SK-N-SH treated with all-trans-retinoic acid at 6 μM for 48 hours (cell line): Measurements from ENCODE around the gene ITLN2.

ENCODE experiments used
- ATAC-seq: fragments of 200-7000 bp; cut with Tn5 transposase; 3 replicates; pipeline ENCODE4 v1.9.1; 2020; ENCODE audit warnings: mild to moderate bottlenecking, moderate library complexity
- ARNTL ChIP-seq: fragments of 450-650 bp; formaldehyde crosslinking; IDR thresholded peaks from 2 replicates; pipeline ENCODE4 v1.5.0; 2020; ENCODE audit warnings: low read depth, mild to moderate bottlenecking, moderate library complexity, borderline replicate concordance
- BACH2 ChIP-seq: fragments of 250-450 bp; sonication (Bioruptor Pico); IDR thresholded peaks from 2 replicates; pipeline ENCODE4 v1.9.0; 2021; ENCODE audit warnings: mild to moderate bottlenecking, borderline replicate concordance
- CREB5 ChIP-seq: fragments of 250-450 bp; sonication (Bioruptor Pico); IDR thresholded peaks from 2 replicates; pipeline ENCODE4 v1.5.1; 2020; ENCODE audit warnings: low read depth, mild to moderate bottlenecking, moderate library complexity
- CSDC2 ChIP-seq: fragments of 250-450 bp; sonication (Bioruptor Pico); IDR thresholded peaks from 2 replicates; pipeline ENCODE4 v1.5.0; 2020; ENCODE audit warnings: mild to moderate bottlenecking, moderate library complexity
- CSRNP3 ChIP-seq: fragments of 250-450 bp; sonication (Bioruptor Pico); IDR thresholded peaks from 2 replicates; pipeline ENCODE4 v1.5.1; 2021; ENCODE audit warnings: mild to moderate bottlenecking, moderate library complexity
- ESRRG ChIP-seq: fragments of 250-450 bp; sonication (Bioruptor Pico); IDR thresholded peaks from 2 replicates; pipeline ENCODE4 v1.6.1; 2021; ENCODE audit warnings: mild to moderate bottlenecking
- GLIS3 ChIP-seq: fragments of 250-450 bp; sonication (Bioruptor Pico); IDR thresholded peaks from 2 replicates; pipeline ENCODE4 v1.5.0; 2020; ENCODE audit warnings: mild to moderate bottlenecking, moderate library complexity
- OSR1 ChIP-seq: fragments of 250-450 bp; sonication (Bioruptor Pico); IDR thresholded peaks from 2 replicates; pipeline ENCODE4 v1.8.0; 2022; ENCODE audit warnings: moderate library complexity, mild to moderate bottlenecking, inconsistent platforms
- PATZ1 ChIP-seq: fragments of 250-450 bp; sonication (Bioruptor Pico); IDR thresholded peaks from 2 replicates; pipeline ENCODE4 v1.8.0; 2020; ENCODE audit warnings: mild to moderate bottlenecking, moderate library complexity, borderline replicate concordance
- POU6F1 ChIP-seq: fragments of 250-450 bp; sonication (Bioruptor Pico); IDR thresholded peaks from 2 replicates; pipeline ENCODE4 v1.8.0; 2021; ENCODE audit warnings: low read depth, mild to moderate bottlenecking, moderate library complexity, borderline replicate concordance
- PPARA ChIP-seq: fragments of 250-450 bp; sonication (Bioruptor Pico); IDR thresholded peaks from 2 replicates; pipeline ENCODE4 v1.5.0; 2020; ENCODE audit warnings: mild to moderate bottlenecking, borderline replicate concordance
- RARB ChIP-seq: fragments of 250-450 bp; sonication (Bioruptor Pico); IDR thresholded peaks from 2 replicates; pipeline ENCODE4 v1.8.0; 2021; ENCODE audit warnings: mild to moderate bottlenecking, moderate library complexity
- TCF4 ChIP-seq: fragments of 250-450 bp; sonication (Bioruptor Pico); IDR thresholded peaks from 2 replicates; pipeline ENCODE4 v1.8.0; 2021; ENCODE audit warnings: mild to moderate bottlenecking, moderate library complexity, borderline replicate concordance
- TOX ChIP-seq: fragments of 250-450 bp; sonication (Bioruptor Pico); IDR thresholded peaks from 2 replicates; pipeline ENCODE4 v1.8.0; 2021; ENCODE audit warnings: mild to moderate bottlenecking, moderate library complexity, borderline replicate concordance
- TSHZ2 ChIP-seq: fragments of 250-450 bp; sonication (Bioruptor Pico); IDR thresholded peaks from 2 replicates; pipeline ENCODE4 v1.5.0; 2020; ENCODE audit warnings: mild to moderate bottlenecking, moderate library complexity
- ZC3H10 ChIP-seq: fragments of 250-450 bp; sonication (Bioruptor Pico); IDR thresholded peaks from 2 replicates; pipeline ENCODE4 v1.5.1; 2021; ENCODE audit warnings: mild to moderate bottlenecking, moderate library complexity
- ZFP3 ChIP-seq: fragments of 250-450 bp; sonication (Bioruptor Pico); IDR thresholded peaks from 2 replicates; pipeline ENCODE4 v1.5.0; 2020; ENCODE audit warnings: mild to moderate bottlenecking, moderate library complexity
- ZFP30 ChIP-seq: fragments of 450-650 bp; formaldehyde crosslinking; IDR thresholded peaks from 2 replicates; pipeline ENCODE4 v1.5.0; 2022; ENCODE audit warnings: mild to moderate bottlenecking, moderate library complexity
- ZNF565 ChIP-seq: fragments of 450-650 bp; formaldehyde crosslinking; conservative IDR thresholded peaks from 2 replicates; pipeline ENCODE4 v1.5.0; 2020; ENCODE audit warnings: low read depth, mild to moderate bottlenecking, moderate library complexity
- ZNF70 ChIP-seq: fragments of 450-650 bp; formaldehyde crosslinking; IDR thresholded peaks from 2 replicates; pipeline ENCODE4 v1.5.0; 2020; ENCODE audit warnings: mild to moderate bottlenecking, moderate library complexity
- ZNF8 ChIP-seq: fragments of 450-650 bp; formaldehyde crosslinking; IDR thresholded peaks from 2 replicates; pipeline ENCODE4 v1.5.0; 2020; ENCODE audit warnings: mild to moderate bottlenecking, moderate library complexity

Gene ITLN2

GRCh38 chr1:160971618-160972056, 17.0 kb upstream of the ITLN2 start:
- no peak for ATAC-seq
- TF ChIP-seq CSRNP3 (CRISPR knock-in tag) = no peak
- TF ChIP-seq ZFP3 (CRISPR knock-in tag) = no peak
- TF ChIP-seq ZNF565 = no peak
- no peak for TF ChIP-seq CSDC2 (CRISPR knock-in tag)
- no peak for TF ChIP-seq OSR1 (CRISPR knock-in tag)
- no peak for TF ChIP-seq RARB (CRISPR knock-in tag)
- TF ChIP-seq ARNTL (CRISPR knock-in tag) = no peak
- no peak for TF ChIP-seq GLIS3 (CRISPR knock-in tag)

- ATAC-seq = no peak
- TF ChIP-seq ESRRG (CRISPR knock-in tag) (no peak), OSR1 (CRISPR knock-in tag) (no peak), TCF4 (CRISPR knock-in tag) (no peak)
Measured at GRCh38 chr1:160963521-160963920, 8.9 kb upstream of the ITLN2 start.

GRCh38 chr1:160961419-160961818, 6.8 kb upstream of the ITLN2 start:
- ATAC-seq = no peak
- TF ChIP-seq ZNF70 = no peak

GRCh38 chr1:160956966-160957365, 2.4 kb upstream of the ITLN2 start:
- ATAC-seq = no peak
- TF ChIP-seq TOX (CRISPR knock-in tag) (no peak), ZNF565 (no peak), TSHZ2 (CRISPR knock-in tag) (no peak), PPARA (CRISPR knock-in tag) (no peak), ZC3H10 (CRISPR knock-in tag) (no peak), CREB5 (no peak), CSRNP3 (CRISPR knock-in tag) (no peak), ZNF70 (no peak), BACH2 (no peak), ARNTL (CRISPR knock-in tag) (no peak), ESRRG (CRISPR knock-in tag) (no peak), ZNF8 (CRISPR knock-in tag) (no peak), OSR1 (CRISPR knock-in tag) (no peak), PATZ1 (CRISPR knock-in tag) (no peak), TCF4 (CRISPR knock-in tag) (no peak), POU6F1 (CRISPR knock-in tag) (no peak), RARB (CRISPR knock-in tag) (no peak), CSDC2 (CRISPR knock-in tag) (no peak), ZFP30 (CRISPR knock-in tag) (no peak)
- TF ChIP-seq, all 23 proteins: peak for 0
